NOMO-1 (cell line): ENCODE measurements around the gene DLX1.
A peak's percentile ranks its signal among the peaks of the same experiment; 100 is the strongest.
"Not testable (repeated sequence)": the region's sequence is repeated elsewhere in the genome, so short reads cannot be mapped to it uniquely, and the experiment has no call there.

Source experiments
- DNase-seq, 2 experiments: peaks; one replicate each; lab custom pipeline; 2025; ENCODE audit not compliant: unreplicated experiment in 2 of 2; lab: John Stamatoyannopoulos, UW

The DLX1 gene

GRCh38 chr2:172085460-172086159, at the start of gene DLX1:
Gene DLX1, plus strand, starts transcription at chr2:172085507. Its CDS starts 171 bp downstream, at chr2:172085678.
- DNase-seq = no peak

GRCh38 chr2:172038121-172038520, 47.2 kb upstream of the DLX1 start:
- DNase-seq = no peak

GRCh38 chr2:172038604-172039003, 46.7 kb upstream of the DLX1 start:
- DNase-seq = peak; percentile 25 to 43

GRCh38 chr2:172039011-172039704, 46.1 kb upstream of the DLX1 start:
- no peak for DNase-seq

GRCh38 chr2:172040311-172040710, 45.0 kb upstream of the DLX1 start:
- no peak for DNase-seq

- DNase-seq = peak in 1 of 2 experiments; percentile 20
Observed at GRCh38 chr2:172046080-172046678, 39.1 kb upstream of the DLX1 start.

- no peak for DNase-seq
Observed at GRCh38 chr2:172046866-172047565, 38.3 kb upstream of the DLX1 start.

- no peak for DNase-seq
Observed at GRCh38 chr2:172047566-172048507, 37.5 kb upstream of the DLX1 start.

- DNase-seq = no peak
Observed at GRCh38 chr2:172048508-172049503, 36.5 kb upstream of the DLX1 start.

- DNase-seq = no peak
Observed at GRCh38 chr2:172049567-172050120, 35.7 kb upstream of the DLX1 start.

GRCh38 chr2:172050479-172051125, 34.7 kb upstream of the DLX1 start:
- no peak for DNase-seq

GRCh38 chr2:172052000-172052983, 33.0 kb upstream of the DLX1 start:
- no peak for DNase-seq

GRCh38 chr2:172053486-172053885, 31.8 kb upstream of the DLX1 start:
- DNase-seq = no peak

GRCh38 chr2:172056293-172056692, 29.0 kb upstream of the DLX1 start:
- DNase-seq = no peak

- DNase-seq = no peak
Observed at GRCh38 chr2:172058660-172059059, 26.6 kb upstream of the DLX1 start.

- DNase-seq = not testable (repeated sequence)
Observed at GRCh38 chr2:172060118-172060517, 25.2 kb upstream of the DLX1 start.

- DNase-seq = no peak
Observed at GRCh38 chr2:172062402-172063004, 22.8 kb upstream of the DLX1 start.
